A549 (cell line): ENCODE measurements around the gene ANKRD11. TPM values are rescaled to one million over a fixed set of nuclear protein-coding genes. Genes with fewer than 3 reads are reported as not detected.

Source experiments
- ATAC-seq, 2 experiments: fragments of 200-7000 bp in 1 of 2; fragments of >200 bp in 1 of 2; cut with Nextera tagmentation in 1 of 2; cut with Tn5 transposase in 1 of 2; 3 replicates each; pipeline versions ENCODE4 v1.8.0 to v1.9.1; 2018 to 2020; ENCODE audit warnings: mild to moderate bottlenecking in 1 of 2, moderate library complexity in 1 of 2
- CTCF ChIA-PET: fragments of 300-600 bp; sonication (Branson Sonifier 250); formaldehyde crosslinking; extraction: SDS; loops from one replicate; lab custom pipeline; 2021; ENCODE audit warnings: antibody characterized with exemption, inconsistent platforms; lab: Yijun Ruan, JAX
- POLR2A ChIA-PET: fragments of 350-600 bp; formaldehyde crosslinking; extraction: SDS; loops from one replicate; lab custom pipeline; 2021; ENCODE audit warnings: antibody characterized with exemption, inconsistent platforms; lab: Yijun Ruan, JAX
- DNase-seq, 2 experiments: peaks; one replicate each; pipeline versions ENCODE4 v3.0.0 to v3.0.0-alpha.2; 2011 to 2016; ENCODE audit warnings: low read depth in 1 of 2, low spot score in 1 of 2
- FAIRE-seq: peaks from 2 replicates; lab custom pipeline; 2011; peaks lifted over from hg19 to GRCh38; lab: Jason Lieb, UNC
- H3K27ac ChIP-seq, 2 experiments: fragments of >200 bp; sonication (Bioruptor Twin); formaldehyde crosslinking; 3 replicates each; pipeline ENCODE4 v1.5.1; 2016 to 2017
- H3K4me1 ChIP-seq: fragments of >200 bp; sonication (Bioruptor Twin); formaldehyde crosslinking; 3 replicates; pipeline ENCODE4 v1.6.1; 2016
- H3K4me2 ChIP-seq: fragments of >200 bp; sonication (Bioruptor Twin); formaldehyde crosslinking; 3 replicates; pipeline ENCODE4 v1.6.1; 2016
- H3K4me3 ChIP-seq: fragments of >200 bp; sonication (Bioruptor Twin); formaldehyde crosslinking; 3 replicates; pipeline ENCODE4 v1.5.1; 2016
- H3K9me3 ChIP-seq: fragments of >200 bp; sonication (Bioruptor Twin); formaldehyde crosslinking; 3 replicates; pipeline ENCODE4 v1.6.1; 2016
- CHD2 ChIP-seq: fragments of 150-350 bp; IDR thresholded peaks from 2 replicates; pipeline ENCODE4 v1.6.1; 2014; ENCODE audit warnings: low read length; ENCODE audit not compliant: partially characterized antibody
- CTCF ChIP-seq: fragments of >200 bp; sonication (Bioruptor Twin); formaldehyde crosslinking; IDR thresholded peaks from 3 replicates; pipeline ENCODE4 v1.5.1; 2016
- EHMT2 ChIP-seq: fragments of 200-600 bp; sonication (generic); IDR thresholded peaks from 2 replicates; pipeline ENCODE4 v1.6.1; 2016; ENCODE audit warnings: antibody characterized with exemption, low read depth, mild to moderate bottlenecking, moderate library complexity
- ESRRA ChIP-seq: fragments of 150-350 bp; IDR thresholded peaks from 2 replicates; pipeline ENCODE4 v1.6.1; 2014; ENCODE audit warnings: mild to moderate bottlenecking, low read length, borderline replicate concordance
- FOSL2 ChIP-seq, 2 experiments: fragments of 450-650 bp in 1 of 2; fragments of >200 bp in 1 of 2; sonication (Bioruptor Twin) in 1 of 2; formaldehyde crosslinking; IDR thresholded peaks; 2 replicates each; pipeline versions ENCODE4 v1.5.0 to v1.6.1; 2016 to 2020; ENCODE audit warnings: mild to moderate bottlenecking in 1 of 2, moderate library complexity in 1 of 2
- GATA3 ChIP-seq: IDR thresholded peaks from 2 replicates; pipeline ENCODE4 v1.6.1; 2012; ENCODE audit warnings: borderline replicate concordance
- HMGXB4 ChIP-seq: fragments of 250-450 bp; sonication (Bioruptor Pico); IDR thresholded peaks from 2 replicates; pipeline ENCODE4 v1.5.0; 2021; ENCODE audit warnings: mild to moderate bottlenecking, moderate library complexity, borderline replicate concordance
- HOXA7 ChIP-seq: fragments of 250-450 bp; sonication (Bioruptor Pico); IDR thresholded peaks from 2 replicates; pipeline ENCODE4 v1.5.0; 2020; ENCODE audit warnings: mild to moderate bottlenecking, moderate library complexity
- HOXB13 ChIP-seq: fragments of 250-450 bp; sonication (Bioruptor Pico); IDR thresholded peaks from 2 replicates; pipeline ENCODE4 v1.5.0; 2020; ENCODE audit warnings: low read depth, mild to moderate bottlenecking, moderate library complexity
- JUNB ChIP-seq: fragments of >200 bp; sonication (Bioruptor Twin); formaldehyde crosslinking; IDR thresholded peaks from 2 replicates; pipeline ENCODE4 v1.6.1; 2016
- KDM1A ChIP-seq: fragments of 200-600 bp; sonication (generic); IDR thresholded peaks from 2 replicates; pipeline ENCODE4 v1.6.1; 2016; ENCODE audit warnings: low read depth, mild to moderate bottlenecking
- NPAS2 ChIP-seq: fragments of 250-450 bp; sonication (Bioruptor Pico); IDR thresholded peaks from 2 replicates; pipeline ENCODE4 v1.8.0; 2022; ENCODE audit warnings: mild to moderate bottlenecking, moderate library complexity, borderline replicate concordance
- POLR2A ChIP-seq: IDR thresholded peaks from 2 replicates; pipeline ENCODE4 v1.6.1; 2012; ENCODE audit warnings: mild to moderate bottlenecking, low read length
- RARB ChIP-seq: fragments of 250-450 bp; sonication (Bioruptor Pico); IDR thresholded peaks from 2 replicates; pipeline ENCODE4 v1.8.0; 2021; ENCODE audit warnings: mild to moderate bottlenecking, moderate library complexity
- RCOR1 ChIP-seq: fragments of 150-350 bp; IDR thresholded peaks from 2 replicates; pipeline ENCODE4 v1.6.1; 2014; ENCODE audit warnings: antibody characterized with exemption, low read length, low read depth
- REST ChIP-seq: fragments of 200-600 bp; sonication (generic); IDR thresholded peaks from 2 replicates; pipeline ENCODE4 v1.6.1; 2016; ENCODE audit warnings: antibody characterized with exemption, mild to moderate bottlenecking, moderate library complexity
- SMC3 ChIP-seq: fragments of >200 bp; sonication (Bioruptor Twin); formaldehyde crosslinking; IDR thresholded peaks from 3 replicates; pipeline ENCODE4 v1.6.1; 2018; ENCODE audit warnings: inconsistent platforms
- SREBF2 ChIP-seq: fragments of 450-650 bp; IDR thresholded peaks from 2 replicates; pipeline ENCODE4 v1.6.1; 2014; ENCODE audit warnings: mild to moderate bottlenecking, moderate library complexity
- USF2 ChIP-seq: fragments of 450-650 bp; IDR thresholded peaks from 2 replicates; pipeline ENCODE4 v1.6.1; 2014; ENCODE audit warnings: antibody characterized with exemption
- ZC3H11A ChIP-seq: fragments of 450-650 bp; IDR thresholded peaks from 2 replicates; pipeline ENCODE4 v1.6.1; 2014; ENCODE audit warnings: antibody characterized with exemption, mild to moderate bottlenecking
- ZFP36 ChIP-seq: fragments of 450-650 bp; IDR thresholded peaks from 2 replicates; pipeline ENCODE4 v1.6.1; 2014; ENCODE audit warnings: borderline replicate concordance; ENCODE audit not compliant: partially characterized antibody
- WGBS: methylation state at CpG from one replicate; pipeline ENCODE4 v1.1.6; 2017; ENCODE audit errors: missing lambda C conversion rate; 5-methylcytosine and 5-hydroxymethylcytosine counted together
- polyA plus RNA-seq, 4 experiments: library from polyadenylated mRNA; depleted of rRNA in 3 of 4; stranded (reverse); fragments of >200 nt; fragmentation: RNase III in 1 of 4; extraction: RNeasy Plus Mini Kit Qiagen cat#74134 plus additional on column Dnase treatment in 1 of 4; gene quantifications; 2 replicates in 3 of 4; 3 replicates in 1 of 4; pipeline ENCODE4 v1.2.3, GENCODE V29; 2011 to 2017
- TF ChIP-seq, protein P1 (sequence below): fragments of >200 bp; sonication (Bioruptor Twin); formaldehyde crosslinking; IDR thresholded peaks from 2 replicates; pipeline ENCODE4 v1.6.1; 2016
- TF ChIP-seq, protein P2 (sequence below): IDR thresholded peaks from 2 replicates; pipeline ENCODE4 v1.6.1; 2012
- TF ChIP-seq, protein P3 (sequence below): IDR thresholded peaks from 2 replicates; pipeline ENCODE4 v1.6.1; 2012; ENCODE audit warnings: low read depth, borderline replicate concordance

ANKRD11 gene
- polyA plus RNA-seq, 2 of the 4 experiments (the other 2 are of a cell fraction): 53.6 to 54.9 TPM

DNA sequence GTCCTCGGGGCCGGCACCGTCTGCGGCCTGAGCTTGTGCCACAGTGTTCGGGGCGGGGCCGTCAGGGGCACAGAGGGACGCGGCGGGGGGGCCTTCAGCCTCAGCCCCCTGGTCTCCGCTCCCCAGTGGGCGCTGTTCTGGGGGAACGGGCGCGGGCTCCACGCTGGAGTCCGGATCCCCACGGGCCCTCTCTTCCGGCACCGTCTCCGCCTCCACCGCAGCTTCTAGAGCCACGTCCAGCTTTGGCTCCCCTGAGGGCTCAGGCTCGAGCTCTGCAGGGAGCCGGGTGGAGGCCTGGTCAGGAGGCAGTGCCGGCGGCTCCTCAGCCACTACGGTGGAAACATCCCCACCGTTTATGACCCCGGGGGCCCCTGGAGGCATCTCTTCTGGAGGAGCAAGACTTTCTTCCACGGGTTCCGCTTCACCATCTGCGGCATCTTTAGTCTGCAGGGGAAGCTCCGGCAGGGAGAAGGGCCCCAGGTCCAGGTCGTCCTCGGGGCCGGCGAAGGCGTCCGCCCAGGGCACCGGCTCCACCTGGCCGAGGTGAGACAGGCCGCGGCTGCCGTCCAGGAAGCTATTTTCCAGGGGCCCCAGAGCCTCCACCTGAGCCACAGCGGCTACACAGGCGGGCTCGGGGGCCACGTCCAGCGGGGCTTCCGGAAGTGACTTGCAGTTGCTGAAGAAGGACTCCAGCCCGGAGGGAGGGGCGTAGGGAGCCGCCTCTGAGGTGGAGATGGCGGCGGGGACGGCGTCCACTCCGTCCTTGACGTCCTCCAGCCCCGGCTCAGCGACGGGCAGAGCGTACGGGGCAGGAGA is 210.5 kb downstream of the ANKRD11 start:
- Histone ChIP-seq H3K27ac (no peak overlapping the region), H3K9me3 (no peaks in the 10 kb centered on the region), H3K4me2 (no peak overlapping the region), H3K4me1 (no peaks in the 10 kb centered on the region), H3K4me3 (no peak overlapping the region)
- ATAC-seq (no peak), FAIRE-seq (no peak), DNase-seq (no peak)
- no peak for TF ChIP-seq CTCF
- no peak for TF ChIP-seq HMGXB4
- TF ChIP-seq, protein P1, sequence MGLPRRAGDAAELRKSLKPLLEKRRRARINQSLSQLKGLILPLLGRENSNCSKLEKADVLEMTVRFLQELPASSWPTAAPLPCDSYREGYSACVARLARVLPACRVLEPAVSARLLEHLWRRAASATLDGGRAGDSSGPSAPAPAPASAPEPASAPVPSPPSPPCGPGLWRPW: no peak
- TF ChIP-seq POLR2A: no peak
- TF ChIP-seq CHD2: no peak
- TF ChIP-seq USF2: no peak
- TF ChIP-seq RARB (CRISPR knock-in tag): no peak
- TF ChIP-seq EHMT2: no peak
- no peak for TF ChIP-seq GATA3
- no peak for TF ChIP-seq ZFP36
- TF ChIP-seq NPAS2: no peak
- TF ChIP-seq SMC3: no peak
- no peak for TF ChIP-seq ESRRA
- TF ChIP-seq KDM1A: no peak
- CTCF ChIA-PET: interaction anchor here (1.1 to 9.1 kb wide), 3 partner anchors 12 to 15 kb away, joined by 3 to 80 read pairs (median 4); no protein-coding TSS in a partner anchor
- WGBS: 96% methylated on average over 50 of the region's 65 CpGs
- POLR2A ChIA-PET: no interaction called here

DNA sequence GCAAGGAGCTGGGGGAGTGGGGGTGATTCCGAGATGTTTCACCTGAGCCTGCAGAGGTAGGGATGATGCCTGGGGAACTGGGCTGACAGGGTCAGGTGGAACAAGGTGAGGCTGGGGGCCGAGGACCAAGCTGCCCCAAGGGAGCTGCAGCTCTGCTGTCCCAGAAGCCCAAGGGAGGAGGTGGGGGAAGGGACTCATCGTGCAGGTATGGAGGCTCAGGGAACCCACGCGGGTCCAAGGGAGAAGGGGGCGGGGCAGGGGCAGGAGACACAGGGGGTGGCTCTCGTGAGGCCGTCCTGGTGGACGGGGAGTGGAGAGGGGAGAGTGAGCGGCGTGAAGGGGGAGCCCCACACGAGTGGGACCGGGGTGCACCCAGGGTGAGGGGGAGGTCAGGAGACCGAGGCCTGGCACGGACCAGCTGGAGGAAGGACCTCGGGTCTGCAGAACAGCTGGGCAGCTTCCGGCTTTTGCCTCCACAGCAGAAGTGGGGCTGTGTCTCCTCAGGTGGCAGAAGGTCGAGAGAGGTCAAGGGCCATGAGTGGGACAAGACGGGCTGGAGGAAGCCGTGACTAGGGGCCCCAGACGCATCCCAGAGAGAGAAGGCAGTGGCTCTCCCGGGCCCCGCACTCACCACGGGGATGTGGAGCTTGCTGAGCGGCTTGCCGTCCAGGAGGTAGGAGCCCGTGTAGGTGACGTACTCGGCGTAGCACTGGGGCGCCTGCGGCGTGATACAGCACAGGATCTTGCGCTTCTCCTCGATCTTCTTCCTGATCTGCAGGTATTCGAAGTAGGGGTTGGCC is 211.7 kb downstream of the ANKRD11 start:
- Histone ChIP-seq H3K4me2 (no peak overlapping the region), H3K4me1 (no peaks in the 10 kb centered on the region), H3K4me3 (no peak overlapping the region), H3K27ac (no peak overlapping the region), H3K9me3 (no peaks in the 10 kb centered on the region)
- WGBS: 90% methylated on average over 36 of the region's 36 CpGs
- FAIRE-seq: no peak
- DNase-seq: no peak
- POLR2A ChIA-PET: no interaction called here
- no peak for ATAC-seq
- CTCF ChIA-PET: interaction anchor here (1.4 to 9.1 kb wide), 2 partner anchors 13 to 14 kb away, joined by 4 to 80 read pairs; no protein-coding TSS in a partner anchor
- TF ChIP-seq RCOR1: no peak
- no peak for TF ChIP-seq FOSL2 (IDR thresholded peaks at IDR 0.05)
- TF ChIP-seq FOSL2 (CRISPR knock-in tag; IDR thresholded peaks at IDR 0.05): no peak
- TF ChIP-seq JUNB: no peak
- TF ChIP-seq SREBF2: no peak
- TF ChIP-seq RARB (CRISPR knock-in tag): no peak
- TF ChIP-seq ZC3H11A: no peak
- no peak for TF ChIP-seq CHD2
- TF ChIP-seq REST: no peak
- TF ChIP-seq, protein P2, sequence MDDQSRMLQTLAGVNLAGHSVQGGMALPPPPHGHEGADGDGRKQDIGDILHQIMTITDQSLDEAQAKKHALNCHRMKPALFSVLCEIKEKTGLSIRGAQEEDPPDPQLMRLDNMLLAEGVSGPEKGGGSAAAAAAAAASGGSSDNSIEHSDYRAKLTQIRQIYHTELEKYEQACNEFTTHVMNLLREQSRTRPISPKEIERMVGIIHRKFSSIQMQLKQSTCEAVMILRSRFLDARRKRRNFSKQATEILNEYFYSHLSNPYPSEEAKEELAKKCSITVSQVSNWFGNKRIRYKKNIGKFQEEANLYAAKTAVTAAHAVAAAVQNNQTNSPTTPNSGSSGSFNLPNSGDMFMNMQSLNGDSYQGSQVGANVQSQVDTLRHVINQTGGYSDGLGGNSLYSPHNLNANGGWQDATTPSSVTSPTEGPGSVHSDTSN: no peak
- TF ChIP-seq, protein P3, sequence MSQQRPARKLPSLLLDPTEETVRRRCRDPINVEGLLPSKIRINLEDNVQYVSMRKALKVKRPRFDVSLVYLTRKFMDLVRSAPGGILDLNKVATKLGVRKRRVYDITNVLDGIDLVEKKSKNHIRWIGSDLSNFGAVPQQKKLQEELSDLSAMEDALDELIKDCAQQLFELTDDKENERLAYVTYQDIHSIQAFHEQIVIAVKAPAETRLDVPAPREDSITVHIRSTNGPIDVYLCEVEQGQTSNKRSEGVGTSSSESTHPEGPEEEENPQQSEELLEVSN: no peak
- TF ChIP-seq KDM1A: no peak
- TF ChIP-seq HOXB13: no peak
- TF ChIP-seq ESRRA: no peak
- TF ChIP-seq ZFP36: no peak
- TF ChIP-seq EHMT2: no peak
- no peak for TF ChIP-seq HOXA7 (CRISPR knock-in tag)
